AG10803 (cell line): ENCODE results near the gene SLC25A36.
A peak's percentile ranks its signal among the peaks of the same experiment; 100 is the strongest.
"Not testable (repeated sequence)": the region's sequence is repeated elsewhere in the genome, so short reads cannot be mapped to it uniquely, and the experiment has no call there.

ENCODE experiments used
- DNase-seq: peaks from one replicate; pipeline ENCODE4 v3.0.0; 2010; ENCODE audit warnings: low read depth
- H3K4me3 ChIP-seq: 2 replicates; pipeline ENCODE4 v1.5.1; 2011; ENCODE audit warnings: mild to moderate bottlenecking, low read length, control low read depth
- TF ChIP-seq, protein P1 (sequence below): conservative IDR thresholded peaks from 2 replicates; pipeline ENCODE4 v1.5.1; 2011; ENCODE audit warnings: mild to moderate bottlenecking, low read length, control low read depth, inconsistent platforms

The SLC25A36 gene

GRCh38 chr3:140942221-140943104, 827 bp downstream of the SLC25A36 start:
- peak; percentile 54 for DNase-seq
- TF ChIP-seq, protein P1, sequence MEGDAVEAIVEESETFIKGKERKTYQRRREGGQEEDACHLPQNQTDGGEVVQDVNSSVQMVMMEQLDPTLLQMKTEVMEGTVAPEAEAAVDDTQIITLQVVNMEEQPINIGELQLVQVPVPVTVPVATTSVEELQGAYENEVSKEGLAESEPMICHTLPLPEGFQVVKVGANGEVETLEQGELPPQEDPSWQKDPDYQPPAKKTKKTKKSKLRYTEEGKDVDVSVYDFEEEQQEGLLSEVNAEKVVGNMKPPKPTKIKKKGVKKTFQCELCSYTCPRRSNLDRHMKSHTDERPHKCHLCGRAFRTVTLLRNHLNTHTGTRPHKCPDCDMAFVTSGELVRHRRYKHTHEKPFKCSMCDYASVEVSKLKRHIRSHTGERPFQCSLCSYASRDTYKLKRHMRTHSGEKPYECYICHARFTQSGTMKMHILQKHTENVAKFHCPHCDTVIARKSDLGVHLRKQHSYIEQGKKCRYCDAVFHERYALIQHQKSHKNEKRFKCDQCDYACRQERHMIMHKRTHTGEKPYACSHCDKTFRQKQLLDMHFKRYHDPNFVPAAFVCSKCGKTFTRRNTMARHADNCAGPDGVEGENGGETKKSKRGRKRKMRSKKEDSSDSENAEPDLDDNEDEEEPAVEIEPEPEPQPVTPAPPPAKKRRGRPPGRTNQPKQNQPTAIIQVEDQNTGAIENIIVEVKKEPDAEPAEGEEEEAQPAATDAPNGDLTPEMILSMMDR: no peak
- H3K4me3 ChIP-seq: peak overlapping the region; percentile 85

DNA sequence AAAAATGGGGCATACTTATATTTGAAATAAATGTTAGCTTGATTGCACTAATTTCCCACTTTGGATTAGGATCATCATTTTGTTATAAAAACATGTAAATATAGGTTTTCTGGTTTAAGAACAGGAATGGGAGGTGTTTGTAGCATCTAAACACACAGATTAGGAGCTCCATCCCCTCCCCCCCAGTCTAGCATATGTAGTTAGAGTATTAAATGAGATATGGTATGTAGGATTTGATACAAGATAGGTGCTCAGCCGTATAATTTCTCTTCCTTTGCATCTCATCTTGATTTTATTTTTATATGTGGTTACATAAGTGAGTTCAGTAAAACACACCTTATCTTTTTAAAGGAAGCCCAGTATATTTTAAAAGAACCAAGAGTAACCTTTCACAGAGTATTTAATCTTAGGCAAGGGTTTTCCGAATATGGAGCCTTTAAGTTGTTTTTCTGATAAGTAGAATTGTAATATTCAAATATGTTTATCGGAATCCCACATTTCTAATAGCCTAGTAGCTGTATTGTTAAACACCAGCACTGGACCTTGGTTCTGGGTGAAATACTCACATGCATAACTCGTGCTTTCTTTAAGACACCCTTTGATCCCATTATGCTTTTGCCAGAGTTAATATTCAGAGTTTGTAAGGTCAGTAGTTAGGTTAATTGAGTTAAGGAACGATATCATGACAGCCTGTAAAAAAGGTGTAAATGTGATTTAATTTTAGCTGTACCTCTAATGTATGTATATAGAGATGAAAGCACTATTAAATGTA, 2.3 kb downstream of the SLC25A36 start:
- no peak for DNase-seq
- H3K4me3 ChIP-seq: no peak overlapping the region
- TF ChIP-seq, protein P1: no peak

- TF ChIP-seq, protein P1: no peak
- no peak for DNase-seq
- no peak overlapping the region for H3K4me3 ChIP-seq
Measured at GRCh38 chr3:140948460-140949249, 7.0 kb downstream of the SLC25A36 start.

DNA sequence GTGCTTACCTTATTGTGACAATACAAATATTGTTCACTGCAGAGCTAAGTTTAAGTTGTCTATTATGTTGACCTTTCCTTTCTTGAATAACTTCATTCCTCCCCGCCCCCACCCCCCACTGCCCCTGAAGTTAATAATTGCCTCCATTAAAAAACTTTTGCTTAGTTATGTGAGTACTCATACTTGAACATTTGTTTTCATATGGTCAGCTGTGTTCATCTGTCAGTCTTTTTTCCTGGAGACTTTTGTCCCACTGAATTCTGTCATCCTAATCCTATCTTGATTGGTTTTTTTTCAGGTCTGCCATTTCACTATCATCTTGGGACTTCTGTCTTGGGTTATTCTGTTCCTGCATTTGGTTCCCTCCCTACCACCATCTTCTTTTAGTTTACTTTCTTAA, 8.5 kb downstream of the SLC25A36 start:
- no peak for DNase-seq
- no peak overlapping the region for H3K4me3 ChIP-seq
- TF ChIP-seq, protein P1: no peak

- TF ChIP-seq, protein P1: no peak
- DNase-seq: no peak
Measured at GRCh38 chr3:140950863-140951262, 9.2 kb downstream of the SLC25A36 start.

DNA sequence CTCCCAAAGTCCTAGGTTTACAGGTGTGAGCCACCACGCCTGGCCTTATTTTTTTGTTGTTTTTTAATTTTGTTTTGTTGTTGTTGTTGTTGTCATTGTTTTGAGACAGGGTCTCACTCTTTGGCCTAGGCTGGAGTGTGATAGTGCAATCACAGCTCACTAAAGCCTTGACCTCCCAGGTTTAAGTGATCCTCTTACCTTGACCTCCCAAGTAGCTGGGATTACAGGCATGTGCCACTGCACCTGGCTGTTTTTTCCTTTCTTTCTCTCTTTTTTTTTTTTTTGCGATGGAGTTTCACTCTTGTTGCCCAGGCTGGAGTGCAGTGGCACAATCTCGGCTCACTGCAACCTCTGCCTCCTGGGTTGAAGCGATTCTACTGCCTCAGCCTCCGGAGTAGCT, 10.1 kb downstream of the SLC25A36 start:
- H3K4me3 ChIP-seq, DNase-seq: not testable (repeated sequence)

More at GRCh38 chr3:140950863-140951262, 9.2 kb downstream of the SLC25A36 start:
- H3K4me3 ChIP-seq: no peak overlapping the region
